H1 (cell line): ENCODE measurements around the gene ME1. TPM values are rescaled to one million over a fixed set of nuclear protein-coding genes. Genes with fewer than 3 reads are reported as not detected.

Experiments
- CTCF ChIA-PET: fragments of 300-600 bp; sonication (Branson Sonifier 250); formaldehyde crosslinking; loops from one replicate; lab custom pipeline; 2021; ENCODE audit not compliant: partially characterized antibody; lab: Charles Lee
- POLR2A ChIA-PET: fragments of 300-600 bp; sonication (Branson Sonifier 250); formaldehyde crosslinking; loops from one replicate; lab custom pipeline; 2021; ENCODE audit warnings: inconsistent platforms; ENCODE audit not compliant: partially characterized antibody; lab: Charles Lee
- DNase-seq, 2 experiments: peaks; one replicate each; pipeline versions ENCODE4 v3.0.0 to v3.0.0-alpha.2; 2010 to 2022; ENCODE audit warnings: low spot score in 2 of 2, low read depth in 1 of 2, mixed read lengths in 1 of 2
- FAIRE-seq: peaks from 2 replicates; lab custom pipeline; 2011; peaks lifted over from hg19 to GRCh38; lab: Jason Lieb, UNC
- H2AFZ ChIP-seq: 2 replicates; pipeline ENCODE4 v1.8.1; 2012; ENCODE audit warnings: low read length, inconsistent platforms
- H2AK5ac ChIP-seq: 2 replicates; pipeline ENCODE4 v1.6.1; 2013; ENCODE audit warnings: low read depth, low read length
- H2BK120ac ChIP-seq: replicated peaks from 2 replicates; pipeline ENCODE3; 2013; ENCODE audit warnings: low read depth, low read length, inconsistent platforms
- H2BK12ac ChIP-seq: 2 replicates; pipeline ENCODE4 v1.6.1; 2013; ENCODE audit warnings: low read depth, low read length
- H2BK15ac ChIP-seq: 2 replicates; pipeline ENCODE4 v1.6.1; 2013; ENCODE audit warnings: low read length
- H2BK20ac ChIP-seq: 2 replicates; pipeline ENCODE4 v1.6.1; 2013; ENCODE audit warnings: low read length
- H2BK5ac ChIP-seq: 2 replicates; pipeline ENCODE4 v1.6.1; 2013; ENCODE audit warnings: low read depth, low read length
- H3K14ac ChIP-seq: 2 replicates; pipeline ENCODE4 v1.6.1; 2013; ENCODE audit warnings: inconsistent platforms; ENCODE audit not compliant: insufficient read length
- H3K18ac ChIP-seq: 2 replicates; pipeline ENCODE4 v1.6.1; 2013; ENCODE audit warnings: low read length; ENCODE audit errors: extremely low read depth
- H3K23ac ChIP-seq: 2 replicates; pipeline ENCODE4 v1.6.1; 2013; ENCODE audit warnings: inconsistent platforms; ENCODE audit not compliant: insufficient read length
- H3K23me2 ChIP-seq: 2 replicates; pipeline ENCODE4 v1.6.1; 2013; ENCODE audit warnings: low read depth, low read length
- H3K27ac ChIP-seq: 2 replicates; pipeline ENCODE4 v1.6.1; 2011; ENCODE audit warnings: low read depth, low read length, inconsistent platforms
- H3K27me3 ChIP-seq, 4 experiments: replicated peaks in 1 of 4; 1 replicate in 1 of 4; 2 replicates in 3 of 4; pipeline versions ENCODE4 v1.6.1 to v1.8.1; 2011 to 2013; ENCODE audit warnings: low read length in 3 of 4, mild to moderate bottlenecking in 3 of 4, inconsistent platforms in 2 of 4, mixed read lengths in 2 of 4, moderate library complexity in 1 of 4; ENCODE audit not compliant: control insufficient read depth in 3 of 4, insufficient read depth in 3 of 4; ENCODE audit errors: extremely low read depth in 1 of 4
- H3K36me3 ChIP-seq, 4 experiments: 2 replicates each; pipeline versions ENCODE4 v1.6.1 to v1.8.1; 2011 to 2013; ENCODE audit warnings: mild to moderate bottlenecking in 4 of 4, low read length in 3 of 4, moderate library complexity in 2 of 4, control low read depth in 1 of 4, inconsistent platforms in 1 of 4; ENCODE audit not compliant: insufficient read depth in 4 of 4, control insufficient read depth in 2 of 4
- H3K4ac ChIP-seq: replicated peaks from 2 replicates; pipeline ENCODE3; 2013; ENCODE audit warnings: low read length, low read depth, mixed read lengths, inconsistent platforms; ENCODE audit not compliant: insufficient read length
- H3K4me1 ChIP-seq, 4 experiments: replicated peaks in 1 of 4; 1 replicate in 1 of 4; 2 replicates in 3 of 4; pipeline versions ENCODE4 v1.6.1 to v1.8.1; 2011 to 2013; ENCODE audit warnings: low read length in 3 of 4, inconsistent platforms in 2 of 4, mixed read lengths in 1 of 4; ENCODE audit not compliant: insufficient read depth in 4 of 4, control insufficient read depth in 3 of 4
- H3K4me2 ChIP-seq, 2 experiments: 2 replicates each; pipeline versions ENCODE4 v1.6.1 to v1.8.1; 2011 to 2013; ENCODE audit warnings: low read depth in 2 of 2, low read length in 2 of 2, control low read depth in 1 of 2, inconsistent platforms in 1 of 2, mild to moderate bottlenecking in 1 of 2; ENCODE audit not compliant: insufficient read depth in 1 of 2
- H3K4me3 ChIP-seq, 4 experiments: fragments of 200-600, 300-600 bp in 1 of 4; sonication (generic), shearing (Covaris generic), sonication (Bioruptor Twin) in 1 of 4; 2 replicates each; pipeline versions ENCODE4 v1.5.1 to v1.8.1; 2011 to 2016; ENCODE audit warnings: low read length in 4 of 4, low read depth in 3 of 4, control low read depth in 2 of 4, inconsistent platforms in 2 of 4, mild to moderate bottlenecking in 2 of 4, mixed read lengths in 1 of 4, moderate library complexity in 1 of 4; ENCODE audit not compliant: insufficient read depth in 2 of 4; ENCODE audit errors: extremely low read depth in 1 of 4
- H3K56ac ChIP-seq: replicated peaks from 2 replicates; pipeline ENCODE3; 2013; ENCODE audit warnings: low read depth, mild to moderate bottlenecking, mixed read lengths, low read length, inconsistent platforms; ENCODE audit not compliant: insufficient read length
- H3K79me1 ChIP-seq: 2 replicates; pipeline ENCODE4 v1.6.1; 2013; ENCODE audit warnings: low read depth, low read length, control low read depth
- H3K79me2 ChIP-seq, 2 experiments: 2 replicates each; pipeline versions ENCODE4 v1.6.1 to v1.8.1; 2012 to 2013; ENCODE audit warnings: low read length in 2 of 2, mild to moderate bottlenecking in 2 of 2, inconsistent platforms in 1 of 2; ENCODE audit not compliant: insufficient read depth in 2 of 2, control insufficient read depth in 1 of 2
- H3K9ac ChIP-seq, 4 experiments: replicated peaks in 1 of 4; 1 replicate in 1 of 4; 2 replicates in 3 of 4; pipeline versions ENCODE4 v1.6.1 to v1.8.1; 2011 to 2013; ENCODE audit warnings: low read depth in 3 of 4, low read length in 3 of 4, control low read depth in 2 of 4, mild to moderate bottlenecking in 2 of 4, moderate library complexity in 2 of 4, inconsistent platforms in 1 of 4; ENCODE audit errors: extremely low read depth in 1 of 4
- H3K9me3 ChIP-seq, 2 experiments: 2 replicates each; pipeline versions ENCODE4 v1.6.1 to v1.8.1; 2012 to 2013; ENCODE audit warnings: mild to moderate bottlenecking in 2 of 2, moderate library complexity in 2 of 2, control low read depth in 1 of 2, inconsistent platforms in 1 of 2, low read depth in 1 of 2, low read length in 1 of 2, mixed read lengths in 1 of 2; ENCODE audit not compliant: insufficient read depth in 2 of 2
- H4K20me1 ChIP-seq, 2 experiments: replicated peaks in 1 of 2; 2 replicates each; pipeline versions ENCODE3 to v1.8.1; 2011 to 2013; ENCODE audit warnings: inconsistent platforms in 2 of 2, low read length in 2 of 2, mild to moderate bottlenecking in 1 of 2; ENCODE audit not compliant: insufficient read depth in 2 of 2, control insufficient read depth in 1 of 2
- H4K5ac ChIP-seq: 2 replicates; pipeline ENCODE4 v1.6.1; 2013; ENCODE audit warnings: low read length, low read depth, mixed read lengths, inconsistent platforms; ENCODE audit not compliant: insufficient read length
- H4K8ac ChIP-seq: 2 replicates; pipeline ENCODE4 v1.8.0; 2013; ENCODE audit warnings: mild to moderate bottlenecking, moderate library complexity, low read length, inconsistent platforms; ENCODE audit not compliant: insufficient read depth; ENCODE audit errors: extremely low read depth
- H4K91ac ChIP-seq: replicated peaks from 2 replicates; pipeline ENCODE3; 2013; ENCODE audit warnings: low read length, mixed read lengths, inconsistent platforms; ENCODE audit not compliant: insufficient read length
- BACH1 ChIP-seq: IDR thresholded peaks from 2 replicates; pipeline ENCODE4 v1.6.1; 2012; ENCODE audit warnings: low read length, improper control_type of control experiment
- RBBP5 ChIP-seq: IDR thresholded peaks from 2 replicates; pipeline ENCODE4 v1.7.1; 2012; ENCODE audit warnings: low read depth, mild to moderate bottlenecking, inconsistent platforms, low read length, moderate library complexity, borderline replicate concordance
- WGBS, 2 experiments: shearing (Covaris generic) in 1 of 2; methylation state at CpG; one replicate each; pipeline versions ENCODE4 v1.1.6 to v1.1.7; 2013 to 2015; ENCODE audit warnings: low lambda C conversion rate in 2 of 2, mixed read lengths in 2 of 2, inconsistent platforms in 1 of 2, low coverage in 1 of 2, missing lambda C conversion rate in 1 of 2; ENCODE audit not compliant: insufficient replicate concordance in 2 of 2, insufficient coverage in 1 of 2, insufficient read length in 1 of 2; ENCODE audit errors: extremely low coverage in 1 of 2, missing lambda C conversion rate in 1 of 2; 5-methylcytosine and 5-hydroxymethylcytosine counted together
- polyA plus RNA-seq, 7 experiments: library from polyadenylated mRNA; depleted of rRNA in 3 of 7; stranded (reverse) in 5 of 7; unstranded in 2 of 7; fragments of >200 nt in 5 of 7; fragments of 200-250 nt in 2 of 7; gene quantifications; 1 replicate in 5 of 7; 2 replicates in 1 of 7; 4 replicates in 1 of 7; pipeline versions ENCODE4 v1.2.1 to v1.2.3, GENCODE V29; 2011 to 2013; ENCODE audit warnings: missing spikeins in 2 of 7, mixed read lengths in 2 of 7
- total RNA-seq: library from RNA; stranded (reverse); fragmentation: NEBNext Ultra II Directional; extraction: Animal tissue kit (Norgen Biotek cat#: 25700); gene quantifications from 2 replicates; pipeline ENCODE4 v1.2.1, GENCODE V29; 2021

ME1 gene
- total and polyA plus RNA-seq, 2 of the 8 experiments (the other 6 are each of a cell fraction or from before 2014, with no cell fraction given) = 1.3 to 3.9 TPM

- H2BK120ac ChIP-seq = no peak overlapping the region
- H3K27ac ChIP-seq = no peak overlapping the region
- ChIA-PET CTCF (interaction anchor here (1.2 to 1.6 kb wide), 2 partner anchors 58 to 257 kb away, joined by 3 to 4 read pairs; no protein-coding TSS in a partner anchor), POLR2A (no interaction called here)
- H3K36me3 ChIP-seq = no peaks in the 10 kb centered on the region
- no peak for DNase-seq
- H4K5ac ChIP-seq = no peak overlapping the region
- no peak overlapping the region for H3K23ac ChIP-seq
- no peak for FAIRE-seq
- no peaks in the 10 kb centered on the region for H3K79me2 ChIP-seq
- H3K14ac ChIP-seq = no peak overlapping the region
- TF ChIP-seq BACH1 (no peak), RBBP5 (no peak)
- no peak overlapping the region for H4K91ac ChIP-seq
- H3K9me3 ChIP-seq = no peaks in the 10 kb centered on the region
- no peaks in the 10 kb centered on the region for H3K4me1 ChIP-seq
- H3K4ac ChIP-seq = no peak overlapping the region
- no peak overlapping the region for H3K56ac ChIP-seq
- no peak overlapping the region for H2BK12ac ChIP-seq
- no peaks in the 10 kb centered on the region for H3K23me2 ChIP-seq
- H2AK5ac ChIP-seq = no peak overlapping the region
- WGBS, 2 experiments = 93% methylated on average over 1 of the region's 1 CpG; no CpG with 5 or more reads in 1 of the 2 experiments
- H4K8ac ChIP-seq = no peak overlapping the region
- no peak overlapping the region for H3K9ac ChIP-seq
- no peaks in the 10 kb centered on the region for H3K27me3 ChIP-seq
- no peak overlapping the region for H2BK20ac ChIP-seq
- H3K4me3 ChIP-seq = no peak overlapping the region
- H2BK5ac ChIP-seq = no peak overlapping the region
- no peaks in the 10 kb centered on the region for H3K79me1 ChIP-seq
- H3K18ac ChIP-seq = no peak overlapping the region
- H2AFZ ChIP-seq = no peak overlapping the region
- no peak overlapping the region for H2BK15ac ChIP-seq
- no peaks in the 10 kb centered on the region for H4K20me1 ChIP-seq
- H3K4me2 ChIP-seq = no peak overlapping the region
Measured at GRCh38 chr6:83479389-83479788, 48.5 kb upstream of the ME1 start.
